Iris pigment epithelial cell (primary cell): Measurements from ENCODE around the gene FAM221B.

ENCODE experiments used
- DNase-seq: peaks from one replicate; pipeline ENCODE4 v3.0.0-alpha.2; 2011; ENCODE audit warnings: low read depth

FAM221B gene

GRCh38 chr9:35828716-35829083, at the start of gene FAM221B:
TSS of gene FAM221B (minus strand) at chr9:35828732. CDS start at chr9:35826161, 2,571 bp downstream.
- no peak for DNase-seq

GRCh38 chr9:35872505-35872904, 44.0 kb upstream of the FAM221B start:
- no peak for DNase-seq

GRCh38 chr9:35871545-35871944, 43.0 kb upstream of the FAM221B start:
- no peak for DNase-seq

GRCh38 chr9:35870351-35870923, 41.9 kb upstream of the FAM221B start, which contains the start of gene OR13J1:
TSS of gene OR13J1 (minus strand) at chr9:35870401. CDS start at chr9:35870401, 0 bp downstream.
- no peak for DNase-seq

- DNase-seq: no peak
Observed at GRCh38 chr9:35869621-35870216, 41.2 kb upstream of the FAM221B start.

GRCh38 chr9:35868933-35869332, 40.4 kb upstream of the FAM221B start:
- no peak for DNase-seq

- DNase-seq: no peak
Observed at GRCh38 chr9:35867538-35867937, 39.0 kb upstream of the FAM221B start.

GRCh38 chr9:35864695-35865255, 36.2 kb upstream of the FAM221B start:
- no peak for DNase-seq

- DNase-seq: no peak
Observed at GRCh38 chr9:35863583-35863982, 35.1 kb upstream of the FAM221B start.

GRCh38 chr9:35862328-35862727, 33.8 kb upstream of the FAM221B start:
- DNase-seq: no peak

- DNase-seq: no peak
Observed at GRCh38 chr9:35861161-35861897, 32.8 kb upstream of the FAM221B start.

- no peak for DNase-seq
Observed at GRCh38 chr9:35859990-35860339, 31.4 kb upstream of the FAM221B start.

- no peak for DNase-seq
Observed at GRCh38 chr9:35859310-35859989, 30.9 kb upstream of the FAM221B start.

- DNase-seq: no peak
Observed at GRCh38 chr9:35858458-35858857, 29.9 kb upstream of the FAM221B start.

GRCh38 chr9:35856882-35857281, 28.4 kb upstream of the FAM221B start:
- no peak for DNase-seq

- no peak for DNase-seq
Observed at GRCh38 chr9:35856206-35856605, 27.7 kb upstream of the FAM221B start.

- DNase-seq: no peak
Observed at GRCh38 chr9:35854091-35854762, 25.7 kb upstream of the FAM221B start.

GRCh38 chr9:35852876-35853865, 24.6 kb upstream of the FAM221B start:
- no peak for DNase-seq

- DNase-seq: no peak
Observed at GRCh38 chr9:35852267-35852815, 23.8 kb upstream of the FAM221B start.

GRCh38 chr9:35847792-35848572, 19.4 kb upstream of the FAM221B start:
- DNase-seq: peak; percentile 86
